Muscle layer of duodenum (tissue), 2 donors: Measurements from ENCODE around the gene TCF23.

Experiments
- H3K27ac ChIP-seq: one replicate; pipeline ENCODE4 v1.7.0; 2013; ENCODE audit warnings: mild to moderate bottlenecking, low read length
- H3K27me3 ChIP-seq: one replicate; pipeline ENCODE4 v1.7.0; 2013; ENCODE audit warnings: low read depth, mild to moderate bottlenecking, control low read depth, low read length
- H3K36me3 ChIP-seq, 2 donors: one replicate each; pipeline ENCODE4 v1.7.0; 2013; ENCODE audit warnings: low read length in 2 of 2, control low read depth in 1 of 2, mild to moderate bottlenecking in 1 of 2; ENCODE audit not compliant: insufficient read depth in 2 of 2, control insufficient read depth in 1 of 2
- H3K4me1 ChIP-seq, 2 donors: one replicate each; pipeline ENCODE4 v1.7.0; 2013; ENCODE audit warnings: low read length in 2 of 2, mild to moderate bottlenecking in 2 of 2, control low read depth in 1 of 2, moderate library complexity in 1 of 2; ENCODE audit not compliant: insufficient read depth in 2 of 2, control insufficient read depth in 1 of 2
- H3K4me3 ChIP-seq, 2 donors: one replicate each; pipeline ENCODE4 v1.7.0; 2013; ENCODE audit warnings: low read length in 2 of 2, low read depth in 1 of 2, mild to moderate bottlenecking in 1 of 2
- H3K9me3 ChIP-seq, 2 donors: one replicate each; pipeline ENCODE4 v1.7.0; 2013; ENCODE audit warnings: low read length in 2 of 2, control low read depth in 1 of 2, mild to moderate bottlenecking in 1 of 2; ENCODE audit not compliant: control insufficient read depth in 1 of 2
- donor health status: healthy.

The TCF23 gene

GRCh38 chr2:27201675-27202074, 52.9 kb downstream of the TCF23 start:
- no peaks in the 10 kb centered on the region for H3K4me1 ChIP-seq
- H3K9me3 ChIP-seq: no peaks in the 10 kb centered on the region
- no peaks in the 10 kb centered on the region for H3K27me3 ChIP-seq
- no peak overlapping the region for H3K27ac ChIP-seq
- peaks cover 22 to 70% of the 10 kb centered on the region in 2 donors for H3K36me3 ChIP-seq
- H3K4me3 ChIP-seq: no peak overlapping the region

- Histone ChIP-seq H3K36me3 (peaks cover 29 to 81% of the 10 kb centered on the region in 2 donors), H3K4me1 (no peaks in the 10 kb centered on the region), H3K4me3 (no peak overlapping the region), H3K27ac (no peak overlapping the region), H3K9me3 (no peaks in the 10 kb centered on the region), H3K27me3 (no peaks in the 10 kb centered on the region)
These were observed 54.0 kb downstream of the TCF23 start for GRCh38 chr2:27202854-27203253.

GRCh38 chr2:27203741-27204140, 54.9 kb downstream of the TCF23 start:
- H3K4me1 ChIP-seq: no peaks in the 10 kb centered on the region
- H3K36me3 ChIP-seq: peaks cover 29 to 90% of the 10 kb centered on the region in 2 donors
- H3K27me3 ChIP-seq: no peaks in the 10 kb centered on the region
- H3K9me3 ChIP-seq: no peaks in the 10 kb centered on the region
- H3K27ac ChIP-seq: no peak overlapping the region
- H3K4me3 ChIP-seq: no peak overlapping the region

GRCh38 chr2:27204566-27204965, 55.8 kb downstream of the TCF23 start:
- Histone ChIP-seq H3K4me1 (no peaks in the 10 kb centered on the region), H3K27ac (no peak overlapping the region), H3K36me3 (peaks cover 29 to 91% of the 10 kb centered on the region in 2 donors), H3K4me3 (no peak overlapping the region), H3K27me3 (no peaks in the 10 kb centered on the region), H3K9me3 (no peaks in the 10 kb centered on the region)

- peaks cover 29 to 84% of the 10 kb centered on the region in 2 donors for H3K36me3 ChIP-seq
- H3K27me3 ChIP-seq: no peaks in the 10 kb centered on the region
- H3K27ac ChIP-seq: no peak overlapping the region
- H3K9me3 ChIP-seq: no peaks in the 10 kb centered on the region
- no peak overlapping the region for H3K4me3 ChIP-seq
- H3K4me1 ChIP-seq: no peaks in the 10 kb centered on the region
These were observed 56.4 kb downstream of the TCF23 start for GRCh38 chr2:27205206-27205605.

GRCh38 chr2:27206346-27206745, 57.5 kb downstream of the TCF23 start:
- H3K36me3 ChIP-seq: peaks cover 27 to 73% of the 10 kb centered on the region in 2 donors
- H3K27me3 ChIP-seq: no peaks in the 10 kb centered on the region
- no peak overlapping the region for H3K4me3 ChIP-seq
- no peak overlapping the region for H3K27ac ChIP-seq
- H3K4me1 ChIP-seq: peaks cover 0 to 4% of the 10 kb centered on the region in 2 donors
- H3K9me3 ChIP-seq: no peaks in the 10 kb centered on the region
